ENCODE data around the gene ADAT2. TPM values are rescaled to one million over a fixed set of nuclear protein-coding genes. Genes with fewer than 3 reads are reported as not detected.

ADAT2 gene
- total and polyA plus RNA-seq, 2 of the 8 experiments (the other 6 are each of a cell fraction or from before 2014, with no cell fraction given), result 4.3 to 11.8 TPM

DNA sequence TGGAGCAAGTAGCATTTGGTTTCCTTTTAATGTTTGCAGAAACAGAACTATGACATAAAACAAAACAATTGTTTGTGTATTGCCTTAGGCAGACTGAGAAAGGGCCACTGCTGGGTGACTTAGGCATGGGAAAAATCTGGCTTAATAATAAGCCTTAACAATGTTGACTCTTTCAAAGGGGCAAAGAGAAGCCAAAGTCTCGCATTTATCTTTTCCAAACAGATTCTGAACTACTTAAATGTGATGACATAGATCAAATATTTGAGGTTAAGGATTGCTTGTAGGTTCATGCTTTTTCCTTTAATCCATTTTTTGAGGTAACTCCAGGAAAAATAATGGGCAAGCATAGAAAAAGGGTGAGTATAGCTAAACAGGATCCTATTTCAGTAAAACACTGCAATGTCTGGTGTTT is 39.6 kb downstream of the ADAT2 start:
- DNase-seq (ENCODE audit: low read depth in 1 of 2, low spot score in 2 of 2) (no peak), FAIRE-seq (no peak)
- Histone ChIP-seq H3K23ac (ENCODE audit: insufficient read length) (no peak overlapping the region), H3K4me1 (replicated peaks in 1 of 4; ENCODE audit: control insufficient read depth in 3 of 4, insufficient read depth in 4 of 4, low read length in 3 of 4) (no peaks in the 10 kb centered on the region; a peak in 1 of 7 replicates), H3K4me2 (ENCODE audit: insufficient read depth in 1 of 2, low read depth in 2 of 2, low read length in 2 of 2) (no peak overlapping the region), H3K23me2 (ENCODE audit: low read depth, low read length) (no peaks in the 10 kb centered on the region), H3K79me1 (ENCODE audit: low read depth, low read length) (no peaks in the 10 kb centered on the region), H3K4ac (replicated peaks; ENCODE audit: insufficient read length, low read depth, low read length) (no peak overlapping the region), H3K14ac (ENCODE audit: insufficient read length) (no peak overlapping the region), H2BK120ac (replicated peaks; ENCODE audit: low read depth, low read length) (no peak overlapping the region), H4K8ac (ENCODE audit: extremely low read depth, insufficient read depth, low read length) (no peak overlapping the region), H4K91ac (replicated peaks; ENCODE audit: insufficient read length, low read length) (no peak overlapping the region), H3K56ac (replicated peaks; ENCODE audit: insufficient read length, low read depth, low read length) (no peak overlapping the region), H4K5ac (ENCODE audit: insufficient read length, low read depth, low read length) (no peak overlapping the region), H2BK20ac (ENCODE audit: low read length) (no peak overlapping the region), H3K18ac (ENCODE audit: extremely low read depth, low read length) (no peak overlapping the region), H2BK15ac (ENCODE audit: low read length) (no peak overlapping the region), H2AK5ac (ENCODE audit: low read depth, low read length) (no peak overlapping the region), H3K36me3 (ENCODE audit: control insufficient read depth in 2 of 4, insufficient read depth in 4 of 4, low read length in 3 of 4) (no peaks in the 10 kb centered on the region), H2AFZ (ENCODE audit: low read length) (no peak overlapping the region), H3K27me3 (replicated peaks in 1 of 4; ENCODE audit: control insufficient read depth in 3 of 4, extremely low read depth in 1 of 4, insufficient read depth in 3 of 4, low read length in 3 of 4) (no peaks in the 10 kb centered on the region), H2BK12ac (ENCODE audit: low read depth, low read length) (no peak overlapping the region), H4K20me1 (replicated peaks in 1 of 2; ENCODE audit: control insufficient read depth in 1 of 2, insufficient read depth in 2 of 2, low read length in 2 of 2) (no peaks in the 10 kb centered on the region), H2BK5ac (ENCODE audit: low read depth, low read length) (no peak overlapping the region), H3K9me3 (ENCODE audit: insufficient read depth in 2 of 2, low read depth in 1 of 2, low read length in 1 of 2) (no peaks in the 10 kb centered on the region; a peak in 1 of 4 replicates), H3K79me2 (ENCODE audit: control insufficient read depth in 1 of 2, insufficient read depth in 2 of 2, low read length in 2 of 2) (no peaks in the 10 kb centered on the region), H3K27ac (ENCODE audit: low read depth, low read length) (no peak overlapping the region), H3K9ac (replicated peaks in 1 of 4; ENCODE audit: extremely low read depth in 1 of 4, low read depth in 3 of 4, low read length in 3 of 4) (no peak overlapping the region), H3K4me3 (ENCODE audit: extremely low read depth in 1 of 4, insufficient read depth in 2 of 4, low read depth in 3 of 4, low read length in 4 of 4) (no peak overlapping the region)
- CTCF ChIA-PET (ENCODE audit: partially characterized antibody), result interaction anchor here (0.7 to 0.9 kb wide), 3 partner anchors 16 to 626 kb away, joined by 3 read pairs; no protein-coding TSS in a partner anchor
- TF ChIP-seq CHD1 (IDR thresholded peaks at IDR 0.05; ENCODE audit: low read depth, low read length) (no peak), EZH2 (IDR thresholded peaks at IDR 0.05; ENCODE audit: low read depth, low read length, severe bottlenecking) (no peak), EGR1 (IDR thresholded peaks at IDR 0.05; ENCODE audit: borderline replicate concordance, low read depth, low read length) (no peak)
- 90% methylated on average over 1 of the region's 1 CpG; no CpG with 5 or more reads in 1 of the 2 experiments for WGBS, 2 experiments (ENCODE audit: extremely low coverage in 1 of 2, insufficient coverage in 1 of 2, insufficient read length in 1 of 2, insufficient replicate concordance in 2 of 2, low coverage in 1 of 2, low lambda C conversion rate in 2 of 2, missing lambda C conversion rate in 1 of 2)
- POLR2A ChIA-PET (ENCODE audit: partially characterized antibody), result interaction anchor here (0.7 to 0.8 kb wide), 2 partner anchors 12 to 1425 kb away, joined by 3 read pairs; no protein-coding TSS in a partner anchor
